Mesenchymal stem cell (in vitro differentiated cells and primary cell): Measurements from ENCODE around the gene PPM1B.

ENCODE experiments used
- DNase-seq: peaks from one replicate; pipeline ENCODE4 v3.0.0-alpha.2; 2013
- H2AFZ ChIP-seq: one replicate; pipeline ENCODE4 v1.6.1; 2013; ENCODE audit warnings: low read depth, mild to moderate bottlenecking, control low read depth, inconsistent platforms, low read length, moderate library complexity
- H2AK5ac ChIP-seq: 2 replicates; pipeline ENCODE4 v1.6.1; 2013; ENCODE audit warnings: low read length, moderate library complexity, mild to moderate bottlenecking, inconsistent platforms; ENCODE audit not compliant: severe bottlenecking
- H2BK120ac ChIP-seq: one replicate; pipeline ENCODE4 v1.6.1; 2013; ENCODE audit warnings: low read depth, mild to moderate bottlenecking, inconsistent platforms, low read length, moderate library complexity
- H2BK12ac ChIP-seq, 2 experiments: one replicate each; pipeline ENCODE4 v1.6.1; 2013; ENCODE audit warnings: inconsistent platforms in 2 of 2, low read length in 2 of 2, mild to moderate bottlenecking in 2 of 2, moderate library complexity in 2 of 2, control low read depth in 1 of 2
- H2BK15ac ChIP-seq: one replicate; pipeline ENCODE4 v1.6.1; 2013; ENCODE audit warnings: mild to moderate bottlenecking, low read depth, inconsistent platforms; ENCODE audit not compliant: poor library complexity, severe bottlenecking
- H2BK5ac ChIP-seq: 2 replicates; pipeline ENCODE4 v1.6.1; 2013; ENCODE audit warnings: low read depth, mild to moderate bottlenecking, low read length, control low read depth, inconsistent platforms; ENCODE audit not compliant: poor library complexity, severe bottlenecking
- H3K14ac ChIP-seq, 2 experiments: one replicate each; pipeline ENCODE4 v1.6.1; 2013; ENCODE audit warnings: inconsistent platforms in 2 of 2, low read length in 2 of 2, control low read depth in 1 of 2, mild to moderate bottlenecking in 1 of 2, moderate library complexity in 1 of 2
- H3K18ac ChIP-seq, 2 experiments: one replicate each; pipeline ENCODE4 v1.6.1; 2013; ENCODE audit warnings: inconsistent platforms in 2 of 2, low read length in 2 of 2, control low read depth in 1 of 2, low read depth in 1 of 2, mild to moderate bottlenecking in 1 of 2
- H3K23ac ChIP-seq, 2 experiments: one replicate each; pipeline ENCODE4 v1.6.1; 2013; ENCODE audit warnings: inconsistent platforms in 2 of 2, low read length in 2 of 2, mild to moderate bottlenecking in 2 of 2, moderate library complexity in 2 of 2, control low read depth in 1 of 2
- H3K27ac ChIP-seq: 2 replicates; pipeline ENCODE4 v1.5.1; 2013; ENCODE audit warnings: mild to moderate bottlenecking, moderate library complexity, low read length, control low read depth, inconsistent platforms; ENCODE audit not compliant: poor library complexity, severe bottlenecking
- H3K27me3 ChIP-seq, 2 experiments: 2 replicates each; pipeline versions ENCODE4 v1.6.1 to v1.7.0; 2013; ENCODE audit warnings: low read length in 2 of 2, mild to moderate bottlenecking in 2 of 2, moderate library complexity in 2 of 2, control low read depth in 1 of 2, inconsistent platforms in 1 of 2; ENCODE audit not compliant: control insufficient read depth in 1 of 2, insufficient read depth in 1 of 2
- H3K36me3 ChIP-seq, 2 experiments: 2 replicates each; pipeline versions ENCODE4 v1.6.1 to v1.7.0; 2013; ENCODE audit warnings: low read length in 2 of 2, control low read depth in 1 of 2, inconsistent platforms in 1 of 2, low read depth in 1 of 2, mild to moderate bottlenecking in 1 of 2; ENCODE audit not compliant: insufficient read depth in 2 of 2, control insufficient read depth in 1 of 2
- H3K4ac ChIP-seq, 2 experiments: one replicate each; pipeline ENCODE4 v1.6.1; 2013; ENCODE audit warnings: inconsistent platforms in 2 of 2, low read length in 2 of 2, mild to moderate bottlenecking in 2 of 2, moderate library complexity in 2 of 2, control low read depth in 1 of 2, low read depth in 1 of 2
- H3K4me1 ChIP-seq: 2 replicates; pipeline ENCODE4 v1.6.1; 2013; ENCODE audit warnings: low read depth, low read length, control low read depth; ENCODE audit not compliant: control insufficient read depth, insufficient read depth
- H3K4me2 ChIP-seq: 2 replicates; pipeline ENCODE4 v1.6.1; 2013; ENCODE audit warnings: low read length, mild to moderate bottlenecking, inconsistent platforms; ENCODE audit not compliant: poor library complexity, severe bottlenecking
- H3K4me3 ChIP-seq, 2 experiments: 2 replicates each; pipeline versions ENCODE4 v1.5.1 to v1.7.0; 2013; ENCODE audit warnings: low read length in 2 of 2, mild to moderate bottlenecking in 2 of 2, control low read depth in 1 of 2, low read depth in 1 of 2; ENCODE audit not compliant: insufficient read depth in 1 of 2
- H3K79me1 ChIP-seq: replicated peaks from 2 replicates; pipeline ENCODE4 v1.6.1; 2013; ENCODE audit warnings: mild to moderate bottlenecking, control low read depth, low read length, inconsistent platforms; ENCODE audit not compliant: poor library complexity, severe bottlenecking
- H3K9ac ChIP-seq: 2 replicates; pipeline ENCODE4 v1.7.0; 2013; ENCODE audit warnings: mild to moderate bottlenecking, low read length, moderate library complexity
- H3K9me3 ChIP-seq: 2 replicates; pipeline ENCODE4 v1.7.0; 2013; ENCODE audit warnings: mild to moderate bottlenecking, low read length; ENCODE audit not compliant: control insufficient read depth
- H4K8ac ChIP-seq: one replicate; pipeline ENCODE4 v1.6.1; 2013; ENCODE audit warnings: inconsistent platforms, mild to moderate bottlenecking, low read length, moderate library complexity
- H4K91ac ChIP-seq: one replicate; pipeline ENCODE4 v1.6.1; 2013; ENCODE audit warnings: mild to moderate bottlenecking, low read length, inconsistent platforms
- WGBS: methylation state at CpG from one replicate; pipeline ENCODE4 v1.1.7; 2013; ENCODE audit warnings: mixed read lengths; 5-methylcytosine and 5-hydroxymethylcytosine counted together

Gene PPM1B

DNA sequence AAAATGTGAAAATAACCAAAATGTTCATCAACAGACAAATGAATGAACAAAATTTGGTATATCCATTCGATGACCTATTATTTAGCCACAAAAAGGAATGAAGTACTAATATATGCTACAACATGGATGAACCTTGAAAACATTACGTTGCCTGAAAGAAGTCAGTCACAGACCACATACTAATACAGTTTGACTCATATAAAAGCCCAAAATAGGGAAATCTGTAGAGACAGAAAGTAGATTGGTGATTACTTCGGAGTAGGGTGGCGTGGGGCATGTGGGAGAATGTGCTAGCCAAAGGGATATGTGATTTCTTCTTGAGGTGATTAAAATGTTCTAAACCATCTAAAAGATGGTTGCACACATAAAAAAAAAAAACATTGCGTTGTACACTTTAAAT is 44.2 kb upstream of the PPM1B start:
- WGBS = 100% methylated on average over 2 of the region's 5 CpGs
- Histone ChIP-seq H2BK120ac (no peak overlapping the region), H3K23ac (no peak overlapping the region)

DNA sequence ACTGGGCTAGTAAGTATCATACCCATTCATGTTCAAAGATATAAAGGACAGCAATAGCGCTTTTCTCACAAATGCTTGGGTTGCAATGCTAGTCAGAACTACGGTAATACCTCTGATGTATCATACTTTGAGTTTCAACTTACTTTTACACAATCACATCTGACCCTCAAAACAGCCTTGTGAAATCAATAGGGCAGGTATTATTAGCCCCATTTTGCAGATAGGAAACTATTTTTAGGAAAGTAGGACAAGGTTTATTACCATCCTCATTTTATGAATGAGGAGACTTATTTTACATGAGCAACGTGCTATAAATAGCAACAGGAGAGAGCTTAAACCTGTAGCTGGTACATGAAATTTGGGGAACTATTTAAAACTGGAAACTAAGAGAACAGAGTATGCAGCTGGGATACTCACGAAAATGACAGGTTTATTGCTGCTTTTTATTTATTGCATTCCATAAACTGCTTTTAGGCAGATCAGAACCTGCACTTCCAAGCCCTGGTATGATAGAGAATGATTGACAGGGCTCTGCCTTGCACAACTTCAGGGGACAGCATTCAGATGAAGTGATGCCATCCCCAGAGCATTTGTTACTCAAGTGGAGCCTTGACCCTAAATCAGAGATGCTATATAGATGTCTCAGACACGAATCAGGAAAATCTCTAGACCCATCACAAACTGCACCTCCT is 42.4 kb upstream of the PPM1B start:
- no peaks in the 10 kb centered on the region for H3K4me1 ChIP-seq
- H3K9me3 ChIP-seq = no peaks in the 10 kb centered on the region
- 59% methylated on average over 5 of the region's 5 CpGs for WGBS
- no peak overlapping the region for H2BK5ac ChIP-seq
- H3K4me3 ChIP-seq = no peak overlapping the region
- no peak overlapping the region for H3K23ac ChIP-seq
- no peak overlapping the region for H3K18ac ChIP-seq
- H3K4me2 ChIP-seq = no peak overlapping the region
- H4K91ac ChIP-seq = no peak overlapping the region
- no peaks in the 10 kb centered on the region for H3K79me1 ChIP-seq
- H2BK15ac ChIP-seq = no peak overlapping the region
- no peak overlapping the region for H3K27ac ChIP-seq
- no peak overlapping the region for H3K9ac ChIP-seq
- H3K36me3 ChIP-seq = no peaks in the 10 kb centered on the region
- H3K27me3 ChIP-seq = no peaks in the 10 kb centered on the region
- H3K14ac ChIP-seq = no peak overlapping the region
- DNase-seq = peak; percentile 29
- H3K4ac ChIP-seq = no peak overlapping the region
- no peak overlapping the region for H2AFZ ChIP-seq
- no peak overlapping the region for H2BK12ac ChIP-seq
- H2AK5ac ChIP-seq = no peak overlapping the region
- no peak overlapping the region for H4K8ac ChIP-seq
- no peak overlapping the region for H2BK120ac ChIP-seq

More for the DNA sequence above, 44.2 kb upstream of the PPM1B start:
- no peaks in the 10 kb centered on the region for H3K79me1 ChIP-seq
- no peak overlapping the region for H4K91ac ChIP-seq
- H2BK12ac ChIP-seq = no peak overlapping the region
- DNase-seq = no peak
- H3K4me2 ChIP-seq = no peak overlapping the region
- no peak overlapping the region for H3K9ac ChIP-seq
- H2BK15ac ChIP-seq = no peak overlapping the region
- no peak overlapping the region for H2AK5ac ChIP-seq
- H3K36me3 ChIP-seq = no peaks in the 10 kb centered on the region
- no peaks in the 10 kb centered on the region for H3K9me3 ChIP-seq
- H3K4ac ChIP-seq = no peak overlapping the region
- H2BK5ac ChIP-seq = no peak overlapping the region
- no peak overlapping the region for H3K14ac ChIP-seq
- H3K27ac ChIP-seq = no peak overlapping the region
- H3K18ac ChIP-seq = no peak overlapping the region
- H2AFZ ChIP-seq = no peak overlapping the region
- no peak overlapping the region for H4K8ac ChIP-seq
- no peak overlapping the region for H3K4me3 ChIP-seq
- H3K4me1 ChIP-seq = peaks cover 1% of the 10 kb centered on the region
- no peaks in the 10 kb centered on the region for H3K27me3 ChIP-seq

- Histone ChIP-seq H3K4me3 (no peak overlapping the region), H3K14ac (no peak overlapping the region), H3K18ac (no peak overlapping the region), H3K4me1 (no peaks in the 10 kb centered on the region), H2AFZ (no peak overlapping the region), H4K91ac (no peak overlapping the region), H2AK5ac (no peak overlapping the region), H3K4ac (no peak overlapping the region), H3K36me3 (no peaks in the 10 kb centered on the region), H2BK12ac (no peak overlapping the region), H3K4me2 (no peak overlapping the region), H2BK15ac (no peak overlapping the region), H4K8ac (no peak overlapping the region), H3K27ac (no peak overlapping the region), H3K23ac (no peak overlapping the region), H3K27me3 (no peaks in the 10 kb centered on the region), H2BK5ac (no peak overlapping the region), H3K9ac (peak overlapping the region; percentile 26), H2BK120ac (no peak overlapping the region), H3K79me1 (no peaks in the 10 kb centered on the region), H3K9me3 (no peaks in the 10 kb centered on the region)
- no CpG with 5 or more reads among the region's 4 CpGs for WGBS
- peak; percentile 54 for DNase-seq
Measured at GRCh38 chr2:44130441-44130840, 38.2 kb upstream of the PPM1B start.

GRCh38 chr2:44131177-44131576 is 37.5 kb upstream of the PPM1B start:
- no peaks in the 10 kb centered on the region for H3K4me1 ChIP-seq
- H3K9me3 ChIP-seq = no peaks in the 10 kb centered on the region
- no peak overlapping the region for H3K4me2 ChIP-seq
- no peak overlapping the region for H3K4ac ChIP-seq
- H2BK120ac ChIP-seq = no peak overlapping the region
- H3K36me3 ChIP-seq = no peaks in the 10 kb centered on the region
- no peaks in the 10 kb centered on the region for H3K27me3 ChIP-seq
- peak overlapping the region; percentile 26 for H3K9ac ChIP-seq
- no peak overlapping the region for H2BK5ac ChIP-seq
- no peak overlapping the region for H2BK15ac ChIP-seq
- H3K4me3 ChIP-seq = no peak overlapping the region
- H3K14ac ChIP-seq = no peak overlapping the region
- no peak for DNase-seq
- no peak overlapping the region for H3K18ac ChIP-seq
- H3K23ac ChIP-seq = no peak overlapping the region
- no peak overlapping the region for H2BK12ac ChIP-seq
- no peaks in the 10 kb centered on the region for H3K79me1 ChIP-seq
- no peak overlapping the region for H2AFZ ChIP-seq
- H4K8ac ChIP-seq = no peak overlapping the region
- H4K91ac ChIP-seq = no peak overlapping the region
- no peak overlapping the region for H2AK5ac ChIP-seq
- H3K27ac ChIP-seq = no peak overlapping the region
